ENCODE data around the gene PA2G4.

- TF ChIP-seq POLR2AphosphoS5 (IDR thresholded peaks at IDR 0.05; ENCODE audit: low read depth, low read length) (peak; percentile 99), POLR2A (IDR thresholded peaks at IDR 0.05; ENCODE audit: low read depth, low read length) (peak; percentile 99), TAF1 (IDR thresholded peaks at IDR 0.05; ENCODE audit: borderline replicate concordance, low read depth, low read length) (peak; percentile 71; the same call in 1 of the 2 replicates)
Observed at GRCh38 chr12:56117778-56118687, 13.7 kb downstream of the PA2G4 start, which contains the start of gene ZC3H10.

Measured in GM12892 (cell line).